Activated T-cell treated with anti-CD3 and anti-CD28 coated beads, Interleukin-2, amount 50 U/mL, for 1 hour (primary cell): ENCODE data around the gene ARHGDIB.
A peak's percentile ranks its signal among the peaks of the same experiment; 100 is the strongest.

Source experiments
- DNase-seq: peaks from one replicate; pipeline ENCODE4 v3.0.0-alpha.2; 2020

The ARHGDIB gene

GRCh38 chr12:14954269-14954668 lies 7.1 kb downstream of the ARHGDIB start:
- DNase-seq = no peak

GRCh38 chr12:14953752-14954151 lies 7.6 kb downstream of the ARHGDIB start:
- DNase-seq = no peak

GRCh38 chr12:14952299-14952921 lies 9.0 kb downstream of the ARHGDIB start:
- DNase-seq = no peak

GRCh38 chr12:14951851-14952250 lies 9.6 kb downstream of the ARHGDIB start:
- DNase-seq = no peak

GRCh38 chr12:14950982-14951746 lies 10.2 kb downstream of the ARHGDIB start:
- DNase-seq = no peak

- DNase-seq = no peak
Measured at GRCh38 chr12:14950421-14950820, 11.0 kb downstream of the ARHGDIB start.

- no peak for DNase-seq
Measured at GRCh38 chr12:14949631-14950030, 11.8 kb downstream of the ARHGDIB start.

- DNase-seq = no peak
Measured at GRCh38 chr12:14948672-14949071, 12.7 kb downstream of the ARHGDIB start.

- no peak for DNase-seq
Measured at GRCh38 chr12:14946861-14947260, 14.5 kb downstream of the ARHGDIB start.

GRCh38 chr12:14946162-14946561 lies 15.2 kb downstream of the ARHGDIB start:
- DNase-seq = no peak

- DNase-seq = no peak
Measured at GRCh38 chr12:14942196-14942931, 19.0 kb downstream of the ARHGDIB start.

GRCh38 chr12:14941369-14941768 lies 20.0 kb downstream of the ARHGDIB start:
- DNase-seq = no peak

- DNase-seq = no peak
Measured at GRCh38 chr12:14938301-14938700, 23.1 kb downstream of the ARHGDIB start, which contains the start of gene ERP27. ERP27 (minus strand) TSS chr12:14938537; CDS start chr12:14938508, 29 bp downstream.

GRCh38 chr12:14937689-14938088 lies 23.7 kb downstream of the ARHGDIB start:
- peak; percentile 58 for DNase-seq

GRCh38 chr12:14937014-14937413 lies 24.4 kb downstream of the ARHGDIB start:
- DNase-seq = no peak

GRCh38 chr12:14936224-14936861 lies 25.1 kb downstream of the ARHGDIB start:
- no peak for DNase-seq

- no peak for DNase-seq
Measured at GRCh38 chr12:14935031-14935430, 26.4 kb downstream of the ARHGDIB start.

- no peak for DNase-seq
Measured at GRCh38 chr12:14934511-14934910, 26.9 kb downstream of the ARHGDIB start.

GRCh38 chr12:14931791-14932560 lies 29.4 kb downstream of the ARHGDIB start:
- DNase-seq = no peak

GRCh38 chr12:14931359-14931758 lies 30.0 kb downstream of the ARHGDIB start:
- DNase-seq = no peak

- no peak for DNase-seq
Measured at GRCh38 chr12:14930299-14930698, 31.1 kb downstream of the ARHGDIB start.

- DNase-seq = no peak
Measured at GRCh38 chr12:14928931-14929330, 32.5 kb downstream of the ARHGDIB start.
